Progenitor cell of endocrine pancreas (in vitro differentiated cells): ENCODE results near the gene TIGAR. TPM values are rescaled to one million over a fixed set of nuclear protein-coding genes. Genes with fewer than 3 reads are reported as not detected.

Experiments used
- DNase-seq: peaks from one replicate; pipeline ENCODE4 v3.0.0; 2021; ENCODE audit warnings: low spot score; ENCODE audit not compliant: unreplicated experiment
- H3K27ac Mint-ChIP-seq: 2 replicates; pipeline ENCODE4 v1.8.0; 2021; ENCODE audit warnings: mild to moderate bottlenecking, moderate library complexity, mixed read lengths
- H3K27me3 Mint-ChIP-seq: 2 replicates; pipeline ENCODE4 v1.8.0; 2021; ENCODE audit warnings: mixed read lengths
- H3K36me3 Mint-ChIP-seq: 2 replicates; pipeline ENCODE4 v1.8.0; 2022; ENCODE audit warnings: mixed read lengths; ENCODE audit not compliant: insufficient read depth
- H3K4me1 Mint-ChIP-seq: 2 replicates; pipeline ENCODE4 v1.8.0; 2021; ENCODE audit warnings: low read depth, mixed read lengths
- H3K4me3 Mint-ChIP-seq: 2 replicates; pipeline ENCODE4 v1.8.0; 2021; ENCODE audit warnings: low read depth, mild to moderate bottlenecking, moderate library complexity, mixed read lengths
- H3K9me3 Mint-ChIP-seq: 2 replicates; pipeline ENCODE4 v1.8.0; 2021; ENCODE audit warnings: low read depth, mixed read lengths
- total RNA-seq: library from RNA; stranded (reverse); gene quantifications from 2 replicates; pipeline ENCODE4 v1.2.1, GENCODE V29; 2021
- TF ChIP-seq, protein P1 (sequence below): fragments of 200-600 bp; sonication (generic); IDR thresholded peaks from one replicate; pipeline ENCODE4 v1.5.0; 2021; ENCODE audit warnings: antibody characterized with exemption, mild to moderate bottlenecking; ENCODE audit not compliant: unreplicated experiment

The TIGAR gene
- total RNA-seq, 1 donor from 2014 or later, result 21.6 TPM

DNA sequence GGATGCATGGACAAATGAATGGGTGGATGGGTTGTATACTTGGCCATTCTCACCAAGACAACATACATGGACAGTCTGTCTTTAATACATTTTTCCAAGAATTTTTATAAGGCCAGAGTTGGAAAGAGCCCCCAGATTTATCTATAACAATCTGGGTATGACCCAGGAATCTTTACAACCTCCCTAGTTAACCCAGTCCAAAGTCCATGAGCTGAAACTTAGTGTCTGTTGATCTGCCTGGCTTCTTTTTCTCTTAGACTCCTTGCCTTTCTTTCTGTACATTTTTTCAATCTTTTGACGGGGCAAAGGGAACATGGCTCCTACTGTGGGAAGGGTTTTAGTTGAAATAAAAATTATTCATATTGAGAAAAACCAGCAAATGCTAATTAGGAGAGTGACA lies 57.8 kb downstream of the TIGAR start:
- no peak for DNase-seq
- H3K4me1 Mint-ChIP-seq, result peaks cover 7% of the 10 kb centered on the region
- no peak overlapping the region for H3K4me3 Mint-ChIP-seq
- TF ChIP-seq, protein P1, sequence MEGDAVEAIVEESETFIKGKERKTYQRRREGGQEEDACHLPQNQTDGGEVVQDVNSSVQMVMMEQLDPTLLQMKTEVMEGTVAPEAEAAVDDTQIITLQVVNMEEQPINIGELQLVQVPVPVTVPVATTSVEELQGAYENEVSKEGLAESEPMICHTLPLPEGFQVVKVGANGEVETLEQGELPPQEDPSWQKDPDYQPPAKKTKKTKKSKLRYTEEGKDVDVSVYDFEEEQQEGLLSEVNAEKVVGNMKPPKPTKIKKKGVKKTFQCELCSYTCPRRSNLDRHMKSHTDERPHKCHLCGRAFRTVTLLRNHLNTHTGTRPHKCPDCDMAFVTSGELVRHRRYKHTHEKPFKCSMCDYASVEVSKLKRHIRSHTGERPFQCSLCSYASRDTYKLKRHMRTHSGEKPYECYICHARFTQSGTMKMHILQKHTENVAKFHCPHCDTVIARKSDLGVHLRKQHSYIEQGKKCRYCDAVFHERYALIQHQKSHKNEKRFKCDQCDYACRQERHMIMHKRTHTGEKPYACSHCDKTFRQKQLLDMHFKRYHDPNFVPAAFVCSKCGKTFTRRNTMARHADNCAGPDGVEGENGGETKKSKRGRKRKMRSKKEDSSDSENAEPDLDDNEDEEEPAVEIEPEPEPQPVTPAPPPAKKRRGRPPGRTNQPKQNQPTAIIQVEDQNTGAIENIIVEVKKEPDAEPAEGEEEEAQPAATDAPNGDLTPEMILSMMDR, result no peak
- no peak overlapping the region for H3K27ac Mint-ChIP-seq
- H3K9me3 Mint-ChIP-seq, result no peaks in the 10 kb centered on the region
- no peaks in the 10 kb centered on the region for H3K36me3 Mint-ChIP-seq
- H3K27me3 Mint-ChIP-seq, result peaks cover 26% of the 10 kb centered on the region

DNA sequence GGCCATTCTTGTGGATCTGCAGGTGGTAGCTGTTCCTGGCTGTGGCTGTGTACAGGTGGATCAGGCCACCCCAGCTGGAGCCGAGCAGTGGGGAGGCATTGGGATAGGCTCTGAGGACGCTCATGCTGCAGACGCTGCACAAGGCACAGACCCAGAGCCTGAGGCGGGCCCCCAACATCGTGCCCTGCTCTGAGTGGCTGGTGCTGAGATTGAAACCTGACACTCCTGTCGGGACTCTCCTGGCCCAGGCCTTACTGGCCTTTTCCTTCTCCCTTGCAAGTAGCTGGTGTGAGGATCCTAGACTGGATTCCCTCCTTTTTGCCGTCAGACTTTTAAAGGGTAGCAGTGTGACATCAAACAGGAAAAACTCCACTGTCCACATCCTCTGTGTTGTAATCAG lies 58.4 kb downstream of the TIGAR start, which contains the start of gene FGF23:
Gene FGF23 (minus strand): TSS at position 308 of the 400 bp plus-strand sequence. CDS start 130 bp downstream, at position 178.
- TF ChIP-seq, protein P1, result no peak
- no peak within 1 kb of the TSS for H3K4me3 Mint-ChIP-seq
- H3K27ac Mint-ChIP-seq, result no peak within 1 kb of the TSS
- DNase-seq, result peak; percentile 53
- no peaks in the 10 kb centered on the region for H3K9me3 Mint-ChIP-seq
- peaks cover 7% of the 10 kb centered on the region for H3K4me1 Mint-ChIP-seq
- peaks cover 22% of the 10 kb centered on the region for H3K27me3 Mint-ChIP-seq
- H3K36me3 Mint-ChIP-seq, result no peaks in the 10 kb centered on the region

DNA sequence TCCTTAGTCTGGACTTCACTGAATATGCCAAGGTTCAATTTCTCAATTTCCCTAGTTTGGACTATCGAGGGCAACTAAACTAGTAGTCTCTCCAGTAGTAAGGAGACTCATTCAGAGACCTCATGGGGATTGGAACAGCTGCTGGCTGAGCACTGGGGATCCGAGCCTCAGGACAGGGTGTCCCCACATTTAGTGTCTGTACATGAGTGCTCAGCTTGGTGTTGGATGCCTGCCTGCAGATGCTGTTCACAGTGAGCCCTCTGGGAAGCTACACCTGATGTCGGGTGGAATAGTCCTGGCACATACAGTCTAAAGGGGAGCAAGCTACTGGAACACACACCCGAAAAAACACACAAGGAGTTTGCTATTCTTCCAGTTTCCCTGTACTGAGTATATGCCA lies 59.3 kb downstream of the TIGAR start:
- H3K4me1 Mint-ChIP-seq, result peaks cover 7% of the 10 kb centered on the region
- H3K36me3 Mint-ChIP-seq, result no peaks in the 10 kb centered on the region
- no peak overlapping the region for H3K4me3 Mint-ChIP-seq
- no peaks in the 10 kb centered on the region for H3K9me3 Mint-ChIP-seq
- peaks cover 17% of the 10 kb centered on the region for H3K27me3 Mint-ChIP-seq
- no peak overlapping the region for H3K27ac Mint-ChIP-seq
- TF ChIP-seq, protein P1, result no peak
- DNase-seq, result no peak

DNA sequence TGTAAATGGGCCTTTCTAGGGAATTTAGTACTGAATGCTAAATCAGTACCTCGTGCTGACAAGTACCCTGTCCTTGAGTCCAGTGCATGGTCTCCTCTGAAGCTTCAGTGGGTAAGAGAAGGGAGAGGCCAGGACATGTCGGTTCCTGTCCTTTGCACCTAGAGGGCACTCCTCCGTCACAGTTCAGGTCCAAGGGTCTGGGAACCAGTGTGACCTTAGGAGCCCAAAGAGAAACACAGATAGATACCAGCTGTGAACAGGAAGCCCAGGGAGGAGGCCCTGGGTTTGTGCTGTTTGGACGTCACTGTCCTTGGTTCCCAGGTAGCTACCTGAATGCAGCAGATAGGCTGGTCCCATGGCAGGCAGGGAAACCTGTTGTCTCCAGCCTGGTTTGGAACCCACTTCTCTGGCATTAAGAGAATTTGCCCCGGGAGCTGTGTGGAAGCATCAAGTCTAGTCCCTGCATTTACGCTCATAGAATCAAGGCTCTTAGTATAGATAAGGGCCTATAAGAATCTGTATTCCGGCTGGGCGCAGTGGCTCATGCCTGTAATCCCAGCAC lies 62.4 kb downstream of the TIGAR start:
- DNase-seq, result no peak
- TF ChIP-seq, protein P1, result peak; percentile 42
- H3K36me3 Mint-ChIP-seq, result no peaks in the 10 kb centered on the region
- no peaks in the 10 kb centered on the region for H3K9me3 Mint-ChIP-seq
- no peak overlapping the region for H3K27ac Mint-ChIP-seq
- peaks cover 7% of the 10 kb centered on the region for H3K4me1 Mint-ChIP-seq
- H3K4me3 Mint-ChIP-seq, result no peak overlapping the region
- peaks cover 12% of the 10 kb centered on the region for H3K27me3 Mint-ChIP-seq

DNA sequence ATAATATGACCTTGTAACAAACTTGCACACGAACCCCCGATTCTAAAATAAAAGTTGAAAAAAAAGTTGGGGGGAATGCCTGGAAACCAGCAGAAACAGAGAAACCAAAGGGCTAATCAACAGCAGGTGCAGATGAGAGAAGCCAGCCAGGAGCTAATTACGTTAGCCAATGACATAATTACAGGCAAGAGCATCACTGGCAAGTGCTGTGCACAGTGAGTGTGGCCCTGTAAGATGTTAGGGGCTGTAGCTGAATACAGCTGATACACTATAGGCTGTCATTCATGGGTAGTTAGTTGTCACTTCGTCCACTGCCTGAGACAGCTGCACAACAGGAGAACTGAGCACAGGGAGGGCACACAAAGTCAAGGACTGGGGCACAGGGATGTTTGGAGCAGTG lies 65.8 kb downstream of the TIGAR start:
- Mint-ChIP-seq H3K9me3 (no peaks in the 10 kb centered on the region), H3K4me3 (no peak overlapping the region), H3K27me3 (peaks cover 17% of the 10 kb centered on the region), H3K36me3 (no peaks in the 10 kb centered on the region), H3K27ac (no peak overlapping the region), H3K4me1 (peaks cover 2% of the 10 kb centered on the region)
- DNase-seq, result no peak
- TF ChIP-seq, protein P1, result no peak
